K562 (cell line): ENCODE results near the gene KCP. TPM values are rescaled to one million over a fixed set of nuclear protein-coding genes. Genes with fewer than 3 reads are reported as not detected.

Source experiments
- ATAC-seq: fragments of 200-7000 bp; cut with Tn5 transposase; 3 replicates; pipeline ENCODE4 v1.9.1; 2020; ENCODE audit warnings: moderate library complexity
- BruUV-seq: library from RNA; stranded (reverse); fragments of 400-500 nt; replicated peaks from 2 replicates; lab custom pipeline; 2021; lab: Mats Ljungman, UMichigan
- CTCF ChIA-PET: fragments of 300-600 bp; formaldehyde crosslinking; extraction: SDS; loops from one replicate; lab custom pipeline; 2021; ENCODE audit warnings: low intra/inter-chr PET ratio; lab: Yijun Ruan, JAX
- POLR2A ChIA-PET: fragments of 300-600, 350-650 bp; sonication (Branson Sonifier 250); formaldehyde crosslinking; extraction: SDS; loops from one replicate; lab custom pipeline; 2021; ENCODE audit warnings: antibody characterized with exemption, inconsistent platforms; lab: Yijun Ruan, JAX
- DNase-seq, 4 experiments: peaks; one replicate each; pipeline versions ENCODE4 v3.0.0 to v3.0.0-alpha.2; 2011 to 2018; ENCODE audit warnings: low spot score in 3 of 4, mixed read lengths in 3 of 4; ENCODE audit errors: extremely low read depth in 1 of 4
- FAIRE-seq: peaks from 2 replicates; lab custom pipeline; 2011; peaks lifted over from hg19 to GRCh38; lab: Jason Lieb, UNC
- H2AFZ ChIP-seq: 2 replicates; pipeline ENCODE4 v1.6.0; 2011; ENCODE audit warnings: low read depth, low read length, control low read depth, inconsistent platforms
- H3K27ac ChIP-seq: fragments of 200-600 bp; 3 replicates; pipeline ENCODE4 v1.8.0; 2011; ENCODE audit warnings: low read depth, mild to moderate bottlenecking, control low read depth, inconsistent platforms, low read length, moderate library complexity, mixed read lengths; ENCODE audit errors: extremely low read depth
- H3K27me3 ChIP-seq, 2 experiments: fragments of 300-600 bp in 1 of 2; 2 replicates in 1 of 2; 3 replicates in 1 of 2; pipeline versions ENCODE4 v1.6.0 to v1.8.0; 2011; ENCODE audit warnings: inconsistent platforms in 2 of 2, low read length in 2 of 2, mild to moderate bottlenecking in 1 of 2, mixed read lengths in 1 of 2, moderate library complexity in 1 of 2; ENCODE audit not compliant: control insufficient read depth in 2 of 2, insufficient read depth in 2 of 2
- H3K36me3 ChIP-seq: fragments of 300-600 bp; 3 replicates; pipeline ENCODE4 v1.8.0; 2011; ENCODE audit warnings: mild to moderate bottlenecking, low read length, inconsistent platforms; ENCODE audit not compliant: control insufficient read depth, insufficient read depth
- H3K4me1 ChIP-seq, 2 experiments: fragments of 200-600 bp in 1 of 2; replicated peaks in 1 of 2; 2 replicates in 1 of 2; 3 replicates in 1 of 2; pipeline versions ENCODE4 v1.5.1 to v1.8.0; 2011; ENCODE audit warnings: inconsistent platforms in 2 of 2, low read length in 2 of 2, mild to moderate bottlenecking in 1 of 2, mixed read lengths in 1 of 2, moderate library complexity in 1 of 2; ENCODE audit not compliant: control insufficient read depth in 2 of 2, insufficient read depth in 2 of 2
- H3K4me2 ChIP-seq: 2 replicates; pipeline ENCODE4 v1.6.1; 2011; ENCODE audit warnings: low read length, control low read depth, inconsistent platforms, mixed read lengths; ENCODE audit not compliant: insufficient read depth
- H3K4me3 ChIP-seq: fragments of 200-600 bp; sonication (generic), shearing (Covaris generic); 2 replicates; pipeline ENCODE4 v1.5.1; 2016; ENCODE audit warnings: control low read depth, inconsistent platforms
- H3K79me2 ChIP-seq: fragments of 200-600 bp; 3 replicates; pipeline ENCODE4 v1.8.0; 2011; ENCODE audit warnings: low read length, inconsistent platforms; ENCODE audit not compliant: control insufficient read depth, insufficient read depth
- H3K9ac ChIP-seq, 2 experiments: 2 replicates each; pipeline versions ENCODE4 v1.6.0 to v1.6.1; 2011; ENCODE audit warnings: low read depth in 2 of 2, low read length in 2 of 2, control low read depth in 1 of 2, inconsistent platforms in 1 of 2, mild to moderate bottlenecking in 1 of 2, mixed read lengths in 1 of 2; ENCODE audit not compliant: insufficient read depth in 1 of 2
- H3K9me1 ChIP-seq: one replicate; pipeline ENCODE4 v1.6.0; 2011; ENCODE audit warnings: inconsistent platforms, mild to moderate bottlenecking, low read length, moderate library complexity; ENCODE audit not compliant: control insufficient read depth, insufficient read depth
- H3K9me3 ChIP-seq: replicated peaks from 2 replicates; pipeline ENCODE4 v1.5.1; 2011; ENCODE audit warnings: low read depth, low read length, inconsistent platforms; ENCODE audit not compliant: control insufficient read depth, insufficient read depth
- H4K20me1 ChIP-seq: replicated peaks from 2 replicates; pipeline ENCODE4 v1.6.1; 2011; ENCODE audit warnings: low read length, inconsistent platforms, mixed read lengths; ENCODE audit not compliant: control insufficient read depth, insufficient read depth
- ATF6 ChIP-seq: sonication (generic); formaldehyde crosslinking; IDR thresholded peaks from 2 replicates; pipeline ENCODE4 v1.4.0; 2020; ENCODE audit warnings: mild to moderate bottlenecking, missing genetic modification reagents
- CREB3 ChIP-seq: fragments of 450-650 bp; conservative IDR thresholded peaks from 2 replicates; pipeline ENCODE4 v1.6.1; 2016; ENCODE audit warnings: missing genetic modification characterization, low read depth, mild to moderate bottlenecking, missing compliant biosample characterization, moderate library complexity
- GABPB2 ChIP-seq: fragments of 250-450 bp; sonication (Bioruptor Pico); conservative IDR thresholded peaks from 2 replicates; pipeline ENCODE4 v1.5.1; 2021; ENCODE audit warnings: mild to moderate bottlenecking
- GTF2A2 ChIP-seq: IDR thresholded peaks from 2 replicates; pipeline ENCODE4 v1.6.1; 2016; ENCODE audit warnings: mild to moderate bottlenecking, missing genetic modification characterization, missing compliant biosample characterization
- KLF1 ChIP-seq: fragments of 450-650 bp; IDR thresholded peaks from 2 replicates; pipeline ENCODE4 v1.6.1; 2016; ENCODE audit warnings: missing genetic modification characterization, missing compliant biosample characterization
- KLF16 ChIP-seq: IDR thresholded peaks from 2 replicates; pipeline ENCODE4 v1.6.1; 2016; ENCODE audit warnings: antibody characterized with exemption
- MAFK ChIP-seq: IDR thresholded peaks from 2 replicates; pipeline ENCODE4 v1.6.1; 2011; ENCODE audit warnings: low read length, improper control_type of control experiment
- POLR2A ChIP-seq: fragments of 450-650 bp; conservative IDR thresholded peaks from 2 replicates; pipeline ENCODE4 v1.6.1; 2016
- POLR2B ChIP-seq: fragments of 450-650 bp; IDR thresholded peaks from 2 replicates; pipeline ENCODE4 v1.6.1; 2018; ENCODE audit warnings: low read depth; ENCODE audit not compliant: partially characterized antibody
- PYGO2 ChIP-seq: fragments of 450-650 bp; IDR thresholded peaks from 2 replicates; pipeline ENCODE4 v1.6.1; 2016; ENCODE audit warnings: mild to moderate bottlenecking, missing genetic modification characterization, moderate library complexity, missing compliant biosample characterization
- RBM17 ChIP-seq: fragments of 200-400 bp; formaldehyde crosslinking; IDR thresholded peaks from 2 replicates; pipeline ENCODE4 v1.6.1; 2017; ENCODE audit warnings: low read depth, mild to moderate bottlenecking, low read length, borderline replicate concordance
- ZBTB12 ChIP-seq: fragments of 250-450 bp; sonication (Bioruptor Pico); IDR thresholded peaks from 2 replicates; pipeline ENCODE4 v1.4.0; 2020
- ZBTB17 ChIP-seq: fragments of 450-650 bp; formaldehyde crosslinking; IDR thresholded peaks from 2 replicates; pipeline ENCODE4 v1.4.0; 2020; ENCODE audit warnings: mild to moderate bottlenecking
- ZBTB34 ChIP-seq: fragments of 250-450 bp; sonication (Bioruptor Pico); IDR thresholded peaks from 2 replicates; pipeline ENCODE4 v1.8.0; 2021; ENCODE audit warnings: mild to moderate bottlenecking, moderate library complexity
- ZNF398 ChIP-seq: fragments of 250-450 bp; sonication (Bioruptor Pico); IDR thresholded peaks from 2 replicates; pipeline ENCODE4 v1.8.0; 2021; ENCODE audit warnings: moderate library complexity, mild to moderate bottlenecking, inconsistent platforms
- ZNF431 ChIP-seq: sonication (generic); formaldehyde crosslinking; IDR thresholded peaks from 2 replicates; pipeline ENCODE4 v1.8.0; 2022; ENCODE audit warnings: mild to moderate bottlenecking, missing genetic modification reagents
- WGBS: fragments of 100-300 bp; shearing (Covaris generic); methylation state at CpG from one replicate; pipeline ENCODE4 v1.1.6; 2016; ENCODE audit warnings: low coverage, mixed read lengths; ENCODE audit not compliant: insufficient coverage; ENCODE audit errors: missing lambda C conversion rate; 5-methylcytosine and 5-hydroxymethylcytosine counted together
- in situ Hi-C: fragments of 300-500 bp; cut with MboI; formaldehyde crosslinking; loops from 4 replicates; pipeline ENCODE4 v1.15.0; 2018; ENCODE audit warnings: inconsistent platforms, mixed read lengths
- intact Hi-C: fragments of 100-400 bp; cut with micrococcal nuclease; formaldehyde crosslinking; loops from 2 replicates; pipeline ENCODE4 v1.14.2; 2022
- polyA plus RNA-seq, 8 experiments: library from polyadenylated mRNA; depleted of rRNA in 4 of 8; stranded (reverse) in 5 of 8; unstranded in 3 of 8; fragments of >200 nt; fragmentation: Nextera tagmentation in 2 of 8; fragmentation: Illumina TruSeq in 1 of 8; extraction: Ambion mirVana in 2 of 8; extraction: Trizol in 1 of 8; gene quantifications; 2 replicates each; pipeline versions ENCODE4 v1.2.1 to v1.2.3, GENCODE V29; 2011 to 2014; ENCODE audit warnings: inconsistent platforms in 1 of 8, missing spikeins in 1 of 8
- total RNA-seq, 7 experiments: library from RNA; depleted of rRNA in 6 of 7; stranded (reverse); fragments of >200 nt in 6 of 7; fragmentation: Illumina TruSeq in 2 of 7; extraction: Trizol in 2 of 7; gene quantifications; 2 replicates each; pipeline versions ENCODE4 v1.2.1 to v1.2.3, GENCODE V29; 2011 to 2021; ENCODE audit warnings: low replicate concordance in 1 of 7

Gene KCP
- total and polyA plus RNA-seq, 9 of the 15 experiments (the other 6 are each of a cell fraction or from before 2014, with no cell fraction given): 0.06 to 0.17 (median 0.12) TPM; not detected in 3

DNA sequence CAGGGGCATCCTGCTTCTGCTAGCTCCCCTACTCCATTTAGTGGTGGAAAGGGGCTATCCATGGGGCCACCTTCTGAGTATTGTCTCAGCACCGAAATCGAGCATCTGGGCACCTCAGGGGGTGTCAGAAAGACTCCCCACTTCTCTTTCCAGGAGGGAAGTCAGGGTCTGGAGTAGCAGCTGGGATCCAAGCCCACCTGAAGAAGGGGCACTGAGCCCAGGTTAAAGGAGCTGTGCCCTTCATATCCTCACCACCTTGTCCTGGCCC lies 77.7 kb downstream of the KCP start:
- Histone ChIP-seq H3K4me2 (peak overlapping the region; percentile 97), H3K4me1 (peaks cover 34 to 74% of the 10 kb centered on the region in 2 experiments), H3K9me3 (no peaks in the 10 kb centered on the region), H3K36me3 (peaks cover 50% of the 10 kb centered on the region; the same call in 2 of the 3 replicates), H2AFZ (peak overlapping the region; percentile 35; the same call in 1 of the 2 replicates), H3K9ac (peak overlapping the region; percentile 91 to 95), H4K20me1 (0 out of 2 replicates have a peak, but pooled peaks cover 4% of the 10 kb centered on the region), H3K9me1 (no peaks in the 10 kb centered on the region), H3K79me2 (peaks cover 50% of the 10 kb centered on the region), H3K27ac (peak overlapping the region; percentile 90), H3K27me3 (no peaks in the 10 kb centered on the region), H3K4me3 (peak overlapping the region; percentile 66)
- ChIA-PET CTCF (no interaction called here), POLR2A (interaction anchor here (0.6 to 4.3 kb wide), 22 partner anchors 9 to 1128 kb away, joined by 3 to 39 read pairs (median 5); partner anchors contain the start of genes ATP6V1F and CALU)
- DNase-seq (no peak), ATAC-seq (no peak), FAIRE-seq (no peak)
- in situ Hi-C loops (no loop called here), intact Hi-C loops (loop anchor here (1.0 to 2.0 kb wide), 4 partner anchors 27 to 94 kb away; partner anchors contain the start of gene CALU)
- 3% methylated on average over 2 of the region's 2 CpGs for WGBS
- no TSS peak for BruUV-seq
- TF ChIP-seq ATF6 (CRISPR knock-in tag) (no peak), POLR2A (0 out of 2 replicates have a peak, but pooled peaks have one; percentile 13), GTF2A2 (tag) (no peak), GABPB2 (CRISPR knock-in tag) (no peak), CREB3 (tag) (0 out of 2 replicates have a peak, but pooled peaks have one; percentile 10), ZNF431 (CRISPR knock-in tag) (0 out of 2 replicates have a peak, but pooled peaks have one; percentile 38), ZBTB12 (no peak), KLF16 (no peak), ZNF398 (no peak), POLR2B (no peak), ZBTB17 (CRISPR knock-in tag) (0 out of 2 replicates have a peak, but pooled peaks have one; percentile 9), MAFK (no peak), RBM17 (no peak), KLF1 (tag) (no peak; the same call in 1 of the 2 replicates), ZBTB34 (no peak), PYGO2 (tag) (no peak)
